Parathyroid adenoma (tissue), 2 donors: ENCODE data around the gene TFDP3.

Source experiments
- H2AFZ ChIP-seq: fragments of 300-600 bp; sonication (generic); one replicate; pipeline ENCODE4 v1.7.0; 2017; ENCODE audit warnings: antibody characterized with exemption, mild to moderate bottlenecking
- H3K27ac ChIP-seq: fragments of 300-600 bp; sonication (generic); one replicate; pipeline ENCODE4 v1.7.0; 2017
- H3K27me3 ChIP-seq: fragments of 300-600 bp; sonication (generic); one replicate; pipeline ENCODE4 v1.7.0; 2017; ENCODE audit warnings: low read length; ENCODE audit not compliant: control insufficient read depth, insufficient read depth
- H3K36me3 ChIP-seq: fragments of 300-600 bp; sonication (generic); one replicate; pipeline ENCODE4 v1.7.0; 2017; ENCODE audit warnings: low read length; ENCODE audit not compliant: control insufficient read depth, insufficient read depth
- H3K4me1 ChIP-seq: fragments of 300-600 bp; sonication (generic); one replicate; pipeline ENCODE4 v1.7.0; 2017; ENCODE audit warnings: control low read depth
- H3K4me2 ChIP-seq: fragments of 300-600 bp; sonication (generic); one replicate; pipeline ENCODE4 v1.7.0; 2017; ENCODE audit warnings: low read length
- H3K4me3 ChIP-seq: fragments of 300-600 bp; sonication (generic); one replicate; pipeline ENCODE4 v1.7.0; 2017; ENCODE audit warnings: low read depth, low read length
- H3K79me2 ChIP-seq: fragments of 300-600 bp; sonication (generic); one replicate; pipeline ENCODE4 v1.7.0; 2017; ENCODE audit warnings: control low read depth
- H3K9ac ChIP-seq: fragments of 300-600 bp; sonication (generic); one replicate; pipeline ENCODE4 v1.7.0; 2017; ENCODE audit warnings: mild to moderate bottlenecking
- H3K9me3 ChIP-seq: fragments of 300-600 bp; sonication (generic); one replicate; pipeline ENCODE4 v1.7.0; 2017; ENCODE audit warnings: low read length; ENCODE audit not compliant: control insufficient read depth
- CTCF ChIP-seq: fragments of 300-600 bp; sonication (generic); IDR thresholded peaks from one replicate; pipeline ENCODE4 v1.7.0; 2017; ENCODE audit warnings: antibody characterized with exemption, mild to moderate bottlenecking
- donor health status: primary hyperparathyroidism.

Gene TFDP3

GRCh38 chrX:133246921-133247320 lies 28.8 kb upstream of the TFDP3 start:
- no peaks in the 10 kb centered on the region for H3K4me1 ChIP-seq
- no peaks in the 10 kb centered on the region for H3K36me3 ChIP-seq
- no peak for TF ChIP-seq CTCF
- H3K9me3 ChIP-seq: no peaks in the 10 kb centered on the region
- no peak overlapping the region for H3K4me2 ChIP-seq
- H3K79me2 ChIP-seq: no peaks in the 10 kb centered on the region
- H2AFZ ChIP-seq: no peak overlapping the region
- no peak overlapping the region for H3K9ac ChIP-seq
- H3K27ac ChIP-seq: no peak overlapping the region
- H3K4me3 ChIP-seq: no peak overlapping the region
- H3K27me3 ChIP-seq: no peaks in the 10 kb centered on the region

GRCh38 chrX:133235830-133236229 lies 17.7 kb upstream of the TFDP3 start:
- Histone ChIP-seq H3K36me3 (no peaks in the 10 kb centered on the region), H3K27me3 (no peaks in the 10 kb centered on the region), H3K9ac (no peak overlapping the region), H3K9me3 (no peaks in the 10 kb centered on the region), H3K27ac (no peak overlapping the region), H3K4me3 (no peak overlapping the region), H3K79me2 (no peaks in the 10 kb centered on the region), H3K4me2 (no peak overlapping the region), H3K4me1 (no peaks in the 10 kb centered on the region), H2AFZ (no peak overlapping the region)
- no peak for TF ChIP-seq CTCF

- no peak overlapping the region for H3K9ac ChIP-seq
- no peak for TF ChIP-seq CTCF
- no peak overlapping the region for H3K27ac ChIP-seq
- no peak overlapping the region for H3K4me3 ChIP-seq
- no peaks in the 10 kb centered on the region for H3K9me3 ChIP-seq
- no peaks in the 10 kb centered on the region for H3K4me1 ChIP-seq
- no peak overlapping the region for H3K4me2 ChIP-seq
- H3K27me3 ChIP-seq: no peaks in the 10 kb centered on the region
- H3K36me3 ChIP-seq: no peaks in the 10 kb centered on the region
- no peaks in the 10 kb centered on the region for H3K79me2 ChIP-seq
- H2AFZ ChIP-seq: no peak overlapping the region
These were observed 14.2 kb upstream of the TFDP3 start for GRCh38 chrX:133232331-133232730.

GRCh38 chrX:133229361-133229760 lies 11.2 kb upstream of the TFDP3 start:
- Histone ChIP-seq H2AFZ (no peak overlapping the region), H3K4me1 (no peaks in the 10 kb centered on the region), H3K4me3 (no peak overlapping the region), H3K36me3 (no peaks in the 10 kb centered on the region), H3K4me2 (no peak overlapping the region), H3K79me2 (no peaks in the 10 kb centered on the region), H3K9me3 (no peaks in the 10 kb centered on the region), H3K9ac (no peak overlapping the region), H3K27ac (no peak overlapping the region), H3K27me3 (no peaks in the 10 kb centered on the region)
- TF ChIP-seq CTCF: no peak

GRCh38 chrX:133215747-133216146 lies 2.4 kb downstream of the TFDP3 start:
- no peaks in the 10 kb centered on the region for H3K79me2 ChIP-seq
- no peak overlapping the region for H3K4me3 ChIP-seq
- TF ChIP-seq CTCF: no peak
- H3K36me3 ChIP-seq: no peaks in the 10 kb centered on the region
- no peak overlapping the region for H3K9ac ChIP-seq
- H3K9me3 ChIP-seq: no peaks in the 10 kb centered on the region
- H2AFZ ChIP-seq: no peak overlapping the region
- no peak overlapping the region for H3K4me2 ChIP-seq
- no peak overlapping the region for H3K27ac ChIP-seq
- H3K4me1 ChIP-seq: no peaks in the 10 kb centered on the region
- H3K27me3 ChIP-seq: no peaks in the 10 kb centered on the region
